HCT116 (cell line): ENCODE results near the gene LRP1B. TPM values are rescaled to one million over a fixed set of nuclear protein-coding genes. Genes with fewer than 3 reads are reported as not detected.

Source experiments
- ATAC-seq: fragments of 200-7000 bp; cut with Tn5 transposase; 2 replicates; pipeline ENCODE4 v1.9.1; 2020; ENCODE audit warnings: mild to moderate bottlenecking, moderate library complexity
- BruUV-seq: library from RNA; stranded (reverse); fragments of 400-500 nt; replicated peaks from 2 replicates; lab custom pipeline; 2021; lab: Mats Ljungman, UMichigan
- CTCF ChIA-PET: fragments of 300-600 bp; sonication (Branson Sonifier 250); formaldehyde crosslinking; loops from one replicate; lab custom pipeline; 2021; ENCODE audit warnings: antibody characterized with exemption; lab: Charles Lee
- POLR2A ChIA-PET: fragments of 300-600, 350-600 bp; sonication (Branson Sonifier 250); formaldehyde crosslinking; loops from one replicate; lab custom pipeline; 2021; ENCODE audit warnings: antibody characterized with exemption; lab: Charles Lee
- RAD21 ChIA-PET, 2 experiments: fragments of 300-600 bp; sonication (Branson Sonifier 250); formaldehyde crosslinking; loops; one replicate each; lab custom pipeline; 2023; ENCODE audit warnings: low total read pairs in 2 of 2; ENCODE audit not compliant: uncharacterized antibody in 2 of 2, unreplicated experiment in 2 of 2, low non-redundant PET in 1 of 2; lab: Charles Lee
- DNase-seq: peaks from one replicate; pipeline ENCODE4 v3.0.0-alpha.2; 2010; ENCODE audit warnings: low read depth, low spot score
- H2AFZ ChIP-seq: fragments of 200-600 bp; shearing (Covaris generic), sonication (generic); 2 replicates; pipeline ENCODE4 v1.6.1; 2017; ENCODE audit warnings: low read depth, mixed run types, mixed read lengths, antibody characterized with exemption, low read length; ENCODE audit not compliant: poor library complexity, severe bottlenecking
- H3K27ac ChIP-seq: 2 replicates; pipeline ENCODE4 v1.5.1; 2012; ENCODE audit warnings: low read depth, low read length
- H3K27me3 ChIP-seq: fragments of 200-600 bp; sonication (generic); 2 replicates; pipeline ENCODE4 v1.6.1; 2016; ENCODE audit warnings: mixed run types, low read length, mixed read lengths; ENCODE audit not compliant: insufficient read depth
- H3K36me3 ChIP-seq, 2 experiments: fragments of 200-500 bp in 1 of 2; fragments of 200-600 bp in 1 of 2; sonication (Bioruptor generic) in 1 of 2; sonication (generic) in 1 of 2; 2 replicates each; pipeline versions ENCODE4 v1.5.1 to v1.6.1; 2014 to 2016; ENCODE audit warnings: low read length in 2 of 2, inconsistent platforms in 1 of 2, mixed read lengths in 1 of 2, mixed run types in 1 of 2; ENCODE audit not compliant: insufficient read depth in 2 of 2, control insufficient read depth in 1 of 2
- H3K4me1 ChIP-seq, 2 experiments: fragments of 200-600 bp in 1 of 2; sonication (generic) in 1 of 2; 2 replicates each; pipeline versions ENCODE4 v1.5.1 to v1.6.1; 2012 to 2017; ENCODE audit warnings: low read length in 2 of 2, inconsistent platforms in 1 of 2, mild to moderate bottlenecking in 1 of 2, mixed read lengths in 1 of 2, mixed run types in 1 of 2, moderate library complexity in 1 of 2; ENCODE audit not compliant: insufficient read depth in 2 of 2, control insufficient read depth in 1 of 2
- H3K4me2 ChIP-seq: fragments of 200-600 bp; sonication (generic); 2 replicates; pipeline ENCODE4 v1.6.1; 2017; ENCODE audit warnings: mixed run types, low read length, mixed read lengths
- H3K4me3 ChIP-seq, 2 experiments: fragments of 200-600 bp in 1 of 2; sonication (generic) in 1 of 2; replicated peaks in 1 of 2; 2 replicates each; pipeline ENCODE4 v1.5.1; 2011 to 2016; ENCODE audit warnings: low read length in 2 of 2, control low read depth in 1 of 2, low read depth in 1 of 2, mild to moderate bottlenecking in 1 of 2, mixed read lengths in 1 of 2, mixed run types in 1 of 2
- H3K79me2 ChIP-seq: fragments of 200-600 bp; sonication (generic); 2 replicates; pipeline ENCODE4 v1.6.1; 2017; ENCODE audit warnings: mild to moderate bottlenecking, mixed run types, low read length, moderate library complexity, mixed read lengths; ENCODE audit not compliant: insufficient read depth
- H3K9ac ChIP-seq: fragments of 200-600 bp; sonication (generic); 2 replicates; pipeline ENCODE4 v1.6.1; 2016; ENCODE audit warnings: low read length, mixed read lengths
- H3K9me2 ChIP-seq: fragments of 200-600 bp; sonication (generic), shearing (Covaris generic); 2 replicates; pipeline ENCODE4 v1.6.1; 2017; ENCODE audit warnings: mixed run types, mild to moderate bottlenecking, moderate library complexity; ENCODE audit not compliant: insufficient read depth
- H3K9me3 ChIP-seq, 2 experiments: fragments of 200-500 bp in 1 of 2; fragments of 200-600 bp in 1 of 2; sonication (Bioruptor generic) in 1 of 2; sonication (generic) in 1 of 2; 2 replicates each; pipeline ENCODE4 v1.6.1; 2014 to 2017; ENCODE audit warnings: low read length in 2 of 2, mixed read lengths in 2 of 2, inconsistent platforms in 1 of 2, low read depth in 1 of 2, mild to moderate bottlenecking in 1 of 2, mixed run types in 1 of 2, moderate library complexity in 1 of 2; ENCODE audit not compliant: control insufficient read depth in 1 of 2, insufficient read depth in 1 of 2
- H4K20me1 ChIP-seq: fragments of 200-600 bp; sonication (generic), shearing (Covaris generic); 2 replicates; pipeline ENCODE4 v1.6.1; 2017; ENCODE audit warnings: mixed run types, mild to moderate bottlenecking, moderate library complexity; ENCODE audit not compliant: insufficient read depth
- CEBPB ChIP-seq: IDR thresholded peaks from 2 replicates; pipeline ENCODE4 v1.6.1; 2012; ENCODE audit warnings: low read depth
- EGR1 ChIP-seq: IDR thresholded peaks from 2 replicates; pipeline ENCODE4 v1.6.1; 2012; ENCODE audit warnings: low read depth
- ELF1 ChIP-seq: IDR thresholded peaks from 2 replicates; pipeline ENCODE4 v1.6.1; 2012; ENCODE audit warnings: low read depth, borderline replicate concordance
- EZH2 ChIP-seq: fragments of 200-600 bp; sonication (generic); IDR thresholded peaks from 2 replicates; pipeline ENCODE4 v1.6.1; 2017; ENCODE audit warnings: antibody characterized with exemption, mixed run types
- EZH2phosphoT487 ChIP-seq: fragments of 200-600 bp; IDR thresholded peaks from 2 replicates; pipeline ENCODE4 v1.6.1; 2018; ENCODE audit warnings: antibody characterized with exemption, borderline replicate concordance
- FOSL1 ChIP-seq: IDR thresholded peaks from 2 replicates; pipeline ENCODE4 v1.6.1; 2012; ENCODE audit warnings: low read depth
- JUND ChIP-seq: IDR thresholded peaks from 2 replicates; pipeline ENCODE4 v1.6.1; 2012
- POLR2A ChIP-seq: IDR thresholded peaks from 2 replicates; pipeline ENCODE4 v1.7.0; 2011; ENCODE audit warnings: borderline replicate concordance; ENCODE audit not compliant: insufficient read depth, insufficient read length; ENCODE audit errors: extremely low read depth
- POLR2AphosphoS5 ChIP-seq: IDR thresholded peaks from 2 replicates; pipeline ENCODE4 v1.6.1; 2011; ENCODE audit warnings: mild to moderate bottlenecking, low read depth, low read length, moderate library complexity
- RAD21 ChIP-seq: IDR thresholded peaks from 2 replicates; pipeline ENCODE4 v1.6.1; 2012; ENCODE audit warnings: low read depth, mild to moderate bottlenecking
- REST ChIP-seq: IDR thresholded peaks from 2 replicates; pipeline ENCODE4 v1.6.1; 2012; ENCODE audit warnings: low read depth
- SIN3A ChIP-seq: IDR thresholded peaks from 2 replicates; pipeline ENCODE4 v1.6.1; 2012; ENCODE audit warnings: low read depth
- SP1 ChIP-seq: IDR thresholded peaks from 2 replicates; pipeline ENCODE4 v1.6.1; 2012; ENCODE audit warnings: low read depth
- TCF7L2 ChIP-seq: IDR thresholded peaks from 2 replicates; pipeline ENCODE4 v1.7.0; 2011; ENCODE audit warnings: borderline replicate concordance, inconsistent platforms; ENCODE audit not compliant: insufficient read depth, insufficient read length; ENCODE audit errors: extremely low read depth
- YY1 ChIP-seq: IDR thresholded peaks from 2 replicates; pipeline ENCODE4 v1.6.1; 2011; ENCODE audit warnings: low read length, low read depth, moderate library complexity, mild to moderate bottlenecking; ENCODE audit not compliant: insufficient replicate concordance; ENCODE audit errors: extremely low read depth
- ZBTB33 ChIP-seq: IDR thresholded peaks from 2 replicates; pipeline ENCODE4 v1.6.1; 2011; ENCODE audit warnings: mild to moderate bottlenecking, low read length, moderate library complexity; ENCODE audit not compliant: insufficient replicate concordance; ENCODE audit errors: extremely low read depth
- ZFX ChIP-seq: fragments of 450-650 bp; IDR thresholded peaks from 2 replicates; pipeline ENCODE4 v1.6.1; 2017
- ZNF274 ChIP-seq: fragments of 200-500 bp; sonication (Bioruptor generic); IDR thresholded peaks from 2 replicates; pipeline ENCODE4 v1.6.1; 2014; ENCODE audit warnings: mild to moderate bottlenecking, low read depth, low read length, inconsistent platforms
- intact Hi-C: fragments of 100-400 bp; cut with micrococcal nuclease; formaldehyde crosslinking; loops from 2 replicates; pipeline ENCODE4 v1.10.0; 2022
- total RNA-seq: library from RNA; stranded (reverse); gene quantifications from one replicate; pipeline ENCODE4 v1.2.1, GENCODE V29; 2021; ENCODE audit not compliant: unreplicated experiment
- TF ChIP-seq, protein P1 (sequence below): IDR thresholded peaks from 2 replicates; pipeline ENCODE4 v1.6.1; 2012
- TF ChIP-seq, protein P2 (sequence below), 3 experiments: fragments of 200-600 bp in 1 of 3; sonication (generic) in 1 of 3; IDR thresholded peaks in 2 of 3; conservative IDR thresholded peaks in 1 of 3; 2 replicates each; pipeline ENCODE4 v1.5.1; 2012 to 2017; ENCODE audit warnings: low read depth in 2 of 3, low read length in 2 of 3, antibody characterized with exemption in 1 of 3, borderline replicate concordance in 1 of 3, control low read depth in 1 of 3, mild to moderate bottlenecking in 1 of 3, mixed read lengths in 1 of 3, mixed run types in 1 of 3, moderate library complexity in 1 of 3; ENCODE audit not compliant: insufficient read depth in 1 of 3

LRP1B gene
- total RNA-seq, 1 experiment from 2014 or later, result 0.34 TPM

DNA sequence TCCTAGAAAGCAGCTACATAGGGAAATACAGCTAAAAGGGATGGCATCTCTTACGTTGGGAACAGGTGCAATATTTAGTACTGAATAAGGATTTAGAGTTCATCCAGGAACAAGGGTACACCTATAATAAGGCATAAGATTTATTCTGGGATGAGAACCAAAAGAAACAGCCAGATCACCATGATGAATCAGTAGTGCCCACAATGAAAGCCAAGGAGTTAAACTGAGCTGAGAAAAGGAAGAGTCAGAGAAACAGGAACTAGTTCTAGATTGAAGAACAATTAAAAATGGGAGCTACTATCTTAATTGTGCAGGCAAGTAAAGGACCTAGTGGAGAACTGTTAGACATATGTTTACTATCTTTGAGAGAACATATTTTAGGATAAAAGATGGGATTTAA lies 692.3 kb downstream of the LRP1B start:
- Histone ChIP-seq H3K9me2 (no peaks in the 10 kb centered on the region), H2AFZ (no peak overlapping the region), H3K4me1 (no peaks in the 10 kb centered on the region), H3K4me2 (no peak overlapping the region), H3K79me2 (no peaks in the 10 kb centered on the region), H3K27me3 (no peaks in the 10 kb centered on the region), H3K9ac (no peak overlapping the region), H4K20me1 (no peaks in the 10 kb centered on the region), H3K9me3 (no peaks in the 10 kb centered on the region), H3K27ac (no peak overlapping the region), H3K4me3 (no peak overlapping the region), H3K36me3 (no peaks in the 10 kb centered on the region)
- DNase-seq (no peak), ATAC-seq (no peak)
- intact Hi-C loops, result no loop called here
- ChIA-PET RAD21 (no interaction called here), POLR2A (no interaction called here), CTCF (no interaction called here)
- TF ChIP-seq SP1 (no peak), ZBTB33 (no peak), ZNF274 (no peak), EZH2phosphoT487 (no peak), ELF1 (no peak), TCF7L2 (no peak), ZFX (no peak), FOSL1 (no peak), POLR2AphosphoS5 (no peak), EZH2 (no peak), JUND (no peak), SIN3A (no peak), YY1 (no peak), EGR1 (no peak), CEBPB (no peak), REST (no peak), POLR2A (no peak), RAD21 (no peak)
- TF ChIP-seq, protein P1, sequence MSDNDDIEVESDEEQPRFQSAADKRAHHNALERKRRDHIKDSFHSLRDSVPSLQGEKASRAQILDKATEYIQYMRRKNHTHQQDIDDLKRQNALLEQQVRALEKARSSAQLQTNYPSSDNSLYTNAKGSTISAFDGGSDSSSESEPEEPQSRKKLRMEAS, result no peak
- TF ChIP-seq, protein P2, sequence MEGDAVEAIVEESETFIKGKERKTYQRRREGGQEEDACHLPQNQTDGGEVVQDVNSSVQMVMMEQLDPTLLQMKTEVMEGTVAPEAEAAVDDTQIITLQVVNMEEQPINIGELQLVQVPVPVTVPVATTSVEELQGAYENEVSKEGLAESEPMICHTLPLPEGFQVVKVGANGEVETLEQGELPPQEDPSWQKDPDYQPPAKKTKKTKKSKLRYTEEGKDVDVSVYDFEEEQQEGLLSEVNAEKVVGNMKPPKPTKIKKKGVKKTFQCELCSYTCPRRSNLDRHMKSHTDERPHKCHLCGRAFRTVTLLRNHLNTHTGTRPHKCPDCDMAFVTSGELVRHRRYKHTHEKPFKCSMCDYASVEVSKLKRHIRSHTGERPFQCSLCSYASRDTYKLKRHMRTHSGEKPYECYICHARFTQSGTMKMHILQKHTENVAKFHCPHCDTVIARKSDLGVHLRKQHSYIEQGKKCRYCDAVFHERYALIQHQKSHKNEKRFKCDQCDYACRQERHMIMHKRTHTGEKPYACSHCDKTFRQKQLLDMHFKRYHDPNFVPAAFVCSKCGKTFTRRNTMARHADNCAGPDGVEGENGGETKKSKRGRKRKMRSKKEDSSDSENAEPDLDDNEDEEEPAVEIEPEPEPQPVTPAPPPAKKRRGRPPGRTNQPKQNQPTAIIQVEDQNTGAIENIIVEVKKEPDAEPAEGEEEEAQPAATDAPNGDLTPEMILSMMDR (IDR thresholded peaks at IDR 0.05 in 2 of 3, conservative IDR thresholded peaks at IDR 0.05 in 1 of 3; ENCODE audit: borderline replicate concordance in 1 of 3, insufficient read depth in 1 of 3, low read depth in 2 of 3, low read length in 2 of 3), result no peak
- BruUV-seq, result no TSS peak
